Bronchial epithelial cell (primary cell): ENCODE results near the gene AVPR2. TPM values are rescaled to one million over a fixed set of nuclear protein-coding genes. Genes with fewer than 3 reads are reported as not detected.

ENCODE experiments used
- DNase-seq: peaks from one replicate; pipeline ENCODE4 v3.0.0-alpha.2; 2010; ENCODE audit warnings: low read depth
- FAIRE-seq: peaks from 2 replicates; lab custom pipeline; 2011; peaks lifted over from hg19 to GRCh38; lab: Jason Lieb, UNC
- H3K27me3 ChIP-seq: 2 replicates; pipeline ENCODE4 v1.5.1; 2011; ENCODE audit warnings: low read length; ENCODE audit not compliant: control insufficient read depth, insufficient read depth
- H3K36me3 ChIP-seq: 2 replicates; pipeline ENCODE4 v1.5.1; 2011; ENCODE audit warnings: low read length; ENCODE audit not compliant: control insufficient read depth, insufficient read depth
- H3K4me3 ChIP-seq: 2 replicates; pipeline ENCODE4 v1.5.1; 2011; ENCODE audit warnings: mild to moderate bottlenecking, low read depth, low read length, control low read depth
- total RNA-seq: library from RNA; depleted of rRNA; stranded (reverse); fragments of >200 nt; gene quantifications from 2 replicates; pipeline ENCODE4 v1.2.1, GENCODE V29; 2014
- TF ChIP-seq, protein P1 (sequence below): IDR thresholded peaks from 2 replicates; pipeline ENCODE4 v1.5.1; 2011; ENCODE audit warnings: mild to moderate bottlenecking, moderate library complexity, low read length, control low read depth, inconsistent platforms; ENCODE audit not compliant: insufficient read depth, severe bottlenecking

AVPR2 gene
- total RNA-seq, 1 donor from 2014 or later = not detected

- H3K36me3 ChIP-seq = peaks cover 21% of the 10 kb centered on the region
- no peak for FAIRE-seq
Observed at GRCh38 chrX:153956044-153956907, 51.8 kb downstream of the AVPR2 start.

More at GRCh38 chrX:153956044-153956907, 51.8 kb downstream of the AVPR2 start:
- TF ChIP-seq, protein P1, sequence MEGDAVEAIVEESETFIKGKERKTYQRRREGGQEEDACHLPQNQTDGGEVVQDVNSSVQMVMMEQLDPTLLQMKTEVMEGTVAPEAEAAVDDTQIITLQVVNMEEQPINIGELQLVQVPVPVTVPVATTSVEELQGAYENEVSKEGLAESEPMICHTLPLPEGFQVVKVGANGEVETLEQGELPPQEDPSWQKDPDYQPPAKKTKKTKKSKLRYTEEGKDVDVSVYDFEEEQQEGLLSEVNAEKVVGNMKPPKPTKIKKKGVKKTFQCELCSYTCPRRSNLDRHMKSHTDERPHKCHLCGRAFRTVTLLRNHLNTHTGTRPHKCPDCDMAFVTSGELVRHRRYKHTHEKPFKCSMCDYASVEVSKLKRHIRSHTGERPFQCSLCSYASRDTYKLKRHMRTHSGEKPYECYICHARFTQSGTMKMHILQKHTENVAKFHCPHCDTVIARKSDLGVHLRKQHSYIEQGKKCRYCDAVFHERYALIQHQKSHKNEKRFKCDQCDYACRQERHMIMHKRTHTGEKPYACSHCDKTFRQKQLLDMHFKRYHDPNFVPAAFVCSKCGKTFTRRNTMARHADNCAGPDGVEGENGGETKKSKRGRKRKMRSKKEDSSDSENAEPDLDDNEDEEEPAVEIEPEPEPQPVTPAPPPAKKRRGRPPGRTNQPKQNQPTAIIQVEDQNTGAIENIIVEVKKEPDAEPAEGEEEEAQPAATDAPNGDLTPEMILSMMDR = no peak
- H3K4me3 ChIP-seq = no peak overlapping the region
- no peak for DNase-seq
- no peaks in the 10 kb centered on the region for H3K27me3 ChIP-seq

Other genes with a start within 250 kb of the AVPR2 start
- gene PNCK, start 230.9 kb upstream of the AVPR2 start, total RNA-seq = 1.5 and 2.1 TPM in 2 replicates
- 42.4 and 49.3 TPM in 2 replicates for gene SLC6A8, start 216.7 kb upstream of the AVPR2 start, total RNA-seq
- gene BCAP31, start 180.3 kb upstream of the AVPR2 start, total RNA-seq = 300 and 322 TPM in 2 replicates
- gene ABCD1, start 179.8 kb upstream of the AVPR2 start, total RNA-seq = 1.7 and 1.8 TPM in 2 replicates
- gene PLXNB3, start 140.4 kb upstream of the AVPR2 start, total RNA-seq = 4.5 and 5.4 TPM in 2 replicates
- under 0.01 and 0.26 TPM in 2 replicates for gene SRPK3, start 123.6 kb upstream of the AVPR2 start, total RNA-seq
- gene IDH3G, start 110.3 kb upstream of the AVPR2 start, total RNA-seq = 26.3 and 27.7 TPM in 2 replicates
- 126 and 136 TPM in 2 replicates for gene SSR4, start 110.0 kb upstream of the AVPR2 start, total RNA-seq
- gene PDZD4, start 74.1 kb upstream of the AVPR2 start, total RNA-seq = under 0.01 TPM in 2 replicates
- gene L1CAM, start 18.5 kb upstream of the AVPR2 start, total RNA-seq = 0.26 and 1.4 TPM in 2 replicates
- gene ARHGAP4, start 21.6 kb downstream of the AVPR2 start, total RNA-seq = 0.77 and 0.79 TPM in 2 replicates
- 56.9 and 66.8 TPM in 2 replicates for gene NAA10, start 30.4 kb downstream of the AVPR2 start, total RNA-seq
- gene RENBP, start 40.0 kb downstream of the AVPR2 start, total RNA-seq = 5.5 and 10.3 TPM in 2 replicates
- 5.5 and 7.3 TPM in 2 replicates for gene HCFC1, start 67.1 kb downstream of the AVPR2 start, total RNA-seq
- 4.0 and 5.3 TPM in 2 replicates for gene TMEM187, start 68.1 kb downstream of the AVPR2 start, total RNA-seq
- 114 and 119 TPM in 2 replicates for gene IRAK1, start 115.2 kb downstream of the AVPR2 start, total RNA-seq
- 21.1 and 28.9 TPM in 2 replicates for gene MECP2, start 193.0 kb downstream of the AVPR2 start, total RNA-seq
- not detected in 2 replicates for gene OPN1LW, start 239.6 kb downstream of the AVPR2 start, total RNA-seq